HG03095 (cell line): ENCODE results near the gene CCDC102A.
"Not testable (repeated sequence)": the region's sequence is repeated elsewhere in the genome, so short reads cannot be mapped to it uniquely, and the experiment has no call there.

ENCODE experiments used
- ATAC-seq: cut with Tn5 transposase; IDR thresholded peaks from one replicate; pipeline ENCODE4 v1.9.1; 2021; ENCODE audit warnings: moderate library complexity; ENCODE audit not compliant: unreplicated experiment

CCDC102A gene

GRCh38 chr16:57504001-57504400, 32.4 kb downstream of the CCDC102A start:
- no peak for ATAC-seq

DNA sequence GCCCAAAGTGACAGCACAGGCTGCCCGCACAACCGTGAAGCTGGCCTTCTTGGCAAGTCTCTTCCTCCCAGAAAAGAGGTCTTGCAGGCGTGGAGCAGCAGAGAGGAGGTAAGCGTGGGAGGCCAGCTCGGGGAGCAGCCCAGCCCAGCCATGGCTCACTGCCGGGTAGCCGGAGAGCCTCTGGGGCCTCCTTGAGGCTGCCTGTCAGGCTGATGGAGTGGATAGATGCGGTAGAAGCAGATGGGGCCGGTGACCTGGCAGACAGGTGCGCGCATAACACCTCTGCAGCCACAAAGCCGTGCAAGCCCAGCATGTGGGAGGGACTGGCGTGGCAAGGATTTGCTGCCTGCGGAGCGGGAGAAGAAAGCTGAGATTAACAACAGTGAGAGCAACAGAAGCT, 33.0 kb downstream of the CCDC102A start:
- no peak for ATAC-seq

GRCh38 chr16:57502048-57502775, 34.2 kb downstream of the CCDC102A start:
- ATAC-seq = no peak

DNA sequence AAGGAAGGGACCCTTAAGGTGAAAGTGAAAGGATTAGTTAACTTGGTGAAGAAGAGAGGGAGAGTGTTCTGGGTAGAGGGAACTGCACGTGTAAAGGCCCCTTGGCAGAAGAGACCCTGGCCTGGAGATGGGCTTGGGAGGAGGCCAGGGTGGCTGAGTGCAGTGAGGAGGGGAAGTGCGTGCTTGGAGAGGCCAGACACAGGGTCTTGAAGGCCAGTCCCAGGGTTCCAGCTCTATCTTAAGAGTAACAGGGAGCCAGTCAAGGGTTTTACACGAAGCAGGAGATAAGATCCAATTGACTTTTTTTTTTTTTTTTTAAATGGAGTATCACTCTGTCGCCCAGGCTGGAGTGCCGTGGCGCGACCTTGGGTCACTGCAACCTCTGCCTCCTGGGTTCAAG, 34.9 kb downstream of the CCDC102A start:
- ATAC-seq = no peak

- ATAC-seq = no peak
Measured at GRCh38 chr16:57500578-57501111, 35.7 kb downstream of the CCDC102A start.

- not testable (repeated sequence) for ATAC-seq
Measured at GRCh38 chr16:57499941-57500340, 36.4 kb downstream of the CCDC102A start.

GRCh38 chr16:57498031-57498430, 38.3 kb downstream of the CCDC102A start:
- no peak for ATAC-seq

- no peak for ATAC-seq
Measured at GRCh38 chr16:57497121-57497520, 39.2 kb downstream of the CCDC102A start.

- ATAC-seq = no peak
Measured at GRCh38 chr16:57493767-57494166, 42.6 kb downstream of the CCDC102A start.

DNA sequence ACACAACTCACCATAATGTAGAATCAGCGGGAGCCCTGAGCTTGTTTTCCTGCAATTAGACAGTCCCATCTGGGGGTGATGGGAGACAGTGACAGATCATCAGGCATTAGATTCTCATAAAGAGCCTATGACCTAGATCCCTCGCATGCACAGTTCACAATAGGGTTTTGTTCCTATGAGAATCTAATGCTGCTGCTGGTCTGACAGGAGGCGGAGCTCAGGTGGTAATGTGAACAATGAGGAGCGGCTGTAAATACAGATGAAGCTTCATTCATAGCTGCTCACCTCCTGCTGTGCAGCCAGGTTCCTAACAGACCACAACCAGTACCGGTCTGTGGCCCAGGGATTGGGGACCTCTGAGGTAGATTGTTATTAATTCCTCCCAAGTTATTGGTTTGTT, 47.1 kb downstream of the CCDC102A start:
- no peak for ATAC-seq

DNA sequence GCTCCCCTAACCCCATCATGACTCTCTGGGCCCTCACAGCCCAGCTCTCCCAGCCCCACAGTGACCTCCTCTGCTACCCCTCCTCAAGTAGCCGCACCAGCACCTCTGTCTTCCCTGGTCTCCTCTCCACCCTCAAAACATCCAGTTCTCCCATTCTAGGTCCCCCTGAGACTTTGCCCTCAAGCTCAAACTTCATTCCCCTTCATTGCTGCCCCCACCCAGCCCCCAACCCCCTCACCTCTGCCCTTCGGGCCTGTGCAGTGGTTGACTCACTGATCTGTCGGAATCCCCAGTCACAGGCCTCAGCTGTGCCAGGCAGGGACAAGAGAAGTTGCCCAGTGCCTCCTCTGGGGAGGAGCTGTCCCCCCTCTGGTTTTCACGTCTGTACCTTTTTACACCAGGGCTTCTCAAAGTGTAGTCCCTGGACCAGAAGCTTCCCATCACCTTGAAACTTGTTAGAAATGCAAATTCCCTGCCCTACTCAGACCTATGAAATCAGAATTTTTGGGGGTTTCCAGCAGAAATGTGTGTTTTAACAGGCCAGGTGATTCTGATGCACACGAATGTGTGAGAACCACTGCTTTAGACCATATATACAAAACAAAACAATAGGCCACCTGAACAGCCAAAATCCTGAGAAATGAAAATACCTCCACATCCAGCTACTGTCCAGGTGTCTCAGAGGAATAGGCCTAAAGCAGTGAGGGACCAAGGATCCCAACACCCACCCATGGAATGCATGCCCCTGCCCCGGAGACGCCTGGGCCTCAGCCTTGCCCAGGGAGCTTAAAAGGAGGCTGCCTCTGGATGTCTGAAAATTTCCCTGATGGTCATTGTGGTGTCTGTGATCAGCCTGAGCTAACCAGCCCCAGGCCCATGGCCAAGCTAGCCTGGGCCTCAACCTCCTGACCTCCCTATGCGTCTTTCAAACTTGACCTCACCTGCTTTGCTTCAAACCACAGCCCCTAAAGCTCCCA, 49.2 kb downstream of the CCDC102A start:
- ATAC-seq = no peak

DNA sequence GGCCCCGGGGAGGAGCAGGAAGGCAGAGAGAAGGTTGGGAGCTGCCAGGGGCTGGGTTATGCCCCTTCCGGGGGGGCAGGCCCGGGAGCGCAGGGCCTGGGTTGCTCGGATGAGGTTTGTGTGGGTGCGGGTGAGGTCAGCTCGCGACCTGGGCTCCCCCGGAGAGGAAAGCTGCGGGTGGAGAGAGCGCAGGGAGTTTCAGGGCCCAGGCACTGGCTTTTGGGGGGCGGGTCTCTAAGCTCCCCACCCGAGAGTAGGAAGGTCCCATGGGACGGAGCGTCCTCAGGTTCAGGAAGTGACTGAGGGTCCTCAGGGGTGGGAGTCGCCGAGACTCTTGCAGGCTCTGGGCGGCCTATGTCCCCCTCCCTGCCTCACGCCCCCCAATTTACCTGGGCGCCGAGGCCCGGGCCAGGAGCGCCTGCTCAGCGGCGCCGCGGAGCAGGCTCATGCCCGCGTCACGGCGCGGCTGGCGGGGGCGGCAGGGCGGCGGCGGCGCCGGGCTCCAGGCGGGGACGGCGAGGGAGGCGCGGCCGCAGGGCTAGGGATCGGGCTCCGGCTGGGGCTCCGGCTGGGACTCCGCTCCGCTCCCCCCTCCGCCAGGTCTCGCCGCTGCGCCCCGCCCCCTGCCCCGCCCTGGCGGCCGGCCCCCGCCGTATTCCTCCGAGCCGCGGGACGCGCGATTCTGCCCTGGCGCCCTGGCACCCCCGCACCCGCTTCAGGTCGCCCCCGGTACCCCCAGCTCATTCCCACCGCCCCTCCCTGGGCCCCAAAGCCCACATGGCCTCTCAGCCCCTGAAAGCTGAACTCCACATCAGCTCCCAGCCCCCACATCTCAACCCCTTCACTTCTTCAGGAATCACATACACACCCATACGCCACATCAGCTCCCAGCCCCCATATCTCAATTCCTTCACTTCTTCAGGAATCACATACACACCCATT, 50.2 kb downstream of the CCDC102A start, which contains the start of gene DOK4:
DOK4 (minus strand) TSS at position 578 of the 942 bp plus-strand sequence. CDS start 6,986 bp downstream, outside the sequence.
- ATAC-seq = peak; percentile 78

GRCh38 chr16:57485091-57485915, 51.1 kb downstream of the CCDC102A start:
- ATAC-seq = no peak

DNA sequence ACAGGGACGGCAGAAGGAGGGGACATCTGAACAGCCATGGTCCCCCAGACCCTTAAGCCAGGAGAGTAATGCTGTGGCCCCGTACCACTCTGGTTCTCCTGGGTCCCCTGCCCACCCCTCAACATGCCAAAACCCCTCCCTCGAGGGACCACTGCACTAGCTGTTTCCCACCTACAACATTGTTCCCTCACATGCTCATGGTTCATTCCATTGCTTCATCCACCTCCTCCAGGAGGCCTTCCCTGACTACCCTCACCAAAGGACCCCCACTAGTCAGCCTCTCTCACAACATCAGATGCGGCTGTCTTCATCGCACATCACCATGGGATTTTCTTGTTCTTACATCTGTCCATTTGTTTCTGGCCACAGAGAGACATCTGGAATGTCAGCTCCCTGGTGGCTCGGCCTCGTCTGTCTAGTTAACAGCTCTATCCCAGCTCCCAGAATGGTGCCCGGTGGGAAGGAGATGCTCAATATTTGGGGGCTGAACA, 51.8 kb downstream of the CCDC102A start:
- ATAC-seq = no peak

DNA sequence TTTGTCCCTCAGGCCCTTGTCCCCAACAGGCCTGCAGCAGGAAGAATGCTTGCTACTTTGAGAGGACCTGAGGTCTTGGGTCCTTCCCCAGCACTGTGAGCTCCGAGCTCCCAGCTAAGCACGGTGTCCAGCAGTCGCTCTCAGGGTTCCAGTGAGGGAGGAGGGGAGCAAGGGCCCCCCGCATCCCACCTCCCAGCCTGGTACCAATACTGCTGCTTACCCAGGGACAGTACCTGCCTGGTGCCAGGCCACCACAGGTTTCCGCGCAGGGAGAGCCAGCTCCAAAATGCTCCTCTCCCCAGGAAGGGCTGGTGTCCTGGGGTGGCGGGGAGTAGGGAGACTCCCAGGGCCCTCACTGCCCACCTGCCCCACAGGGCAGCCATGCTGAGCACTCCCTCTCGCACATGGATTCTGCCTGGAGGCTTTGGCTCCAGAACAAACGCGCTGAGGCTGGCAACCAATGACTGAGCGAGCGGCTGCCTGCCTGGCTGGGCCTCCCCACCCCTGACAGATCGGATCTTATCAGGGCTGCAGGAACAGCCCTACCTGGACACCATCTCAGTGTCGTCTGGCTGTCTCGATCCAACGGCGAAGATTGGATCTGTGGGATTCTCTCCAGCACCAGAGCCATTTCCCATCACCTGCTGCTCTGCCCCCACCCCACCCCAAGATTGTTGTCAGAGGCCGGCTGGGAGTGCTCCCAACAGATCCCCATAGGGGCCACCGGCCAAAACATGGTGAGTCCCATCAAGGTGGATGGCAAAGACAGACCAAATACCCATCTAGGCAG, 52.5 kb downstream of the CCDC102A start:
- ATAC-seq = no peak

GRCh38 chr16:57482845-57483545, 53.4 kb downstream of the CCDC102A start:
- ATAC-seq = no peak

- no peak for ATAC-seq
Measured at GRCh38 chr16:57481421-57481820, 55.0 kb downstream of the CCDC102A start.

- no peak for ATAC-seq
Measured at GRCh38 chr16:57480754-57481230, 55.6 kb downstream of the CCDC102A start.
